OCI-LY7 (cell line): ENCODE results near the gene ZNF688. TPM values are rescaled to one million over a fixed set of nuclear protein-coding genes. Genes with fewer than 3 reads are reported as not detected.

Source experiments
- BruUV-seq: library from RNA; stranded (reverse); fragments of 400-500 nt; replicated peaks from 2 replicates; lab custom pipeline; 2021; lab: Mats Ljungman, UMichigan
- CTCF ChIA-PET: fragments of 300-600 bp; sonication (Branson Sonifier 250); formaldehyde crosslinking; loops from one replicate; lab custom pipeline; 2022; ENCODE audit warnings: antibody characterized with exemption; ENCODE audit not compliant: unreplicated experiment; lab: Charles Lee
- POLR2A ChIA-PET: fragments of 300-600 bp; sonication (Branson Sonifier 250); formaldehyde crosslinking; loops from one replicate; lab custom pipeline; 2022; ENCODE audit warnings: antibody characterized with exemption; lab: Charles Lee
- DNase-seq: peaks from one replicate; pipeline ENCODE4 v3.0.0-alpha.2; 2015; ENCODE audit warnings: low spot score
- H2AFZ ChIP-seq: fragments of 200-600 bp; sonication (generic), shearing (Covaris generic); 2 replicates; pipeline ENCODE4 v1.6.1; 2014; ENCODE audit warnings: mild to moderate bottlenecking, antibody characterized with exemption, low read length, moderate library complexity
- H3K27ac ChIP-seq: fragments of 200-600 bp; sonication (generic); 2 replicates; pipeline ENCODE4 v1.5.1; 2014; ENCODE audit warnings: mixed run types, low read depth, mild to moderate bottlenecking, moderate library complexity, low read length, inconsistent platforms; ENCODE audit not compliant: poor library complexity, severe bottlenecking
- H3K36me3 ChIP-seq: fragments of 200-600 bp; sonication (generic); 2 replicates; pipeline ENCODE4 v1.6.1; 2014; ENCODE audit warnings: mild to moderate bottlenecking, antibody characterized with exemption, low read length, moderate library complexity, mixed read lengths; ENCODE audit not compliant: insufficient read depth
- H3K4me1 ChIP-seq: fragments of 200-600 bp; sonication (generic); 2 replicates; pipeline ENCODE4 v1.5.1; 2014; ENCODE audit warnings: mild to moderate bottlenecking, low read length; ENCODE audit not compliant: insufficient read depth, poor library complexity, severe bottlenecking
- H3K4me2 ChIP-seq: fragments of 200-600 bp; sonication (generic); 2 replicates; pipeline ENCODE4 v1.6.1; 2014; ENCODE audit warnings: mild to moderate bottlenecking, low read length
- H3K4me3 ChIP-seq: fragments of 200-600 bp; sonication (generic); 2 replicates; pipeline ENCODE4 v1.5.1; 2014; ENCODE audit warnings: mild to moderate bottlenecking, low read depth, low read length; ENCODE audit not compliant: poor library complexity, severe bottlenecking
- H3K79me2 ChIP-seq: fragments of 200-600 bp; sonication (generic); 2 replicates; pipeline ENCODE4 v1.6.1; 2016; ENCODE audit warnings: low read depth, mild to moderate bottlenecking, low read length, moderate library complexity, mixed read lengths; ENCODE audit not compliant: insufficient read depth
- H3K9me2 ChIP-seq: fragments of 200-600 bp; sonication (generic); 2 replicates; pipeline ENCODE4 v1.6.1; 2016; ENCODE audit warnings: mild to moderate bottlenecking, low read length, mixed read lengths; ENCODE audit not compliant: insufficient read depth
- H3K9me3 ChIP-seq: fragments of 200-600 bp; sonication (generic); 2 replicates; pipeline ENCODE4 v1.6.1; 2014; ENCODE audit warnings: mild to moderate bottlenecking, mixed run types, low read length, mixed read lengths
- H4K20me1 ChIP-seq: fragments of 200-600 bp; sonication (generic); 2 replicates; pipeline ENCODE4 v1.6.1; 2014; ENCODE audit warnings: mild to moderate bottlenecking, antibody characterized with exemption, low read length, moderate library complexity, mixed read lengths; ENCODE audit not compliant: insufficient read depth
- CTCF ChIP-seq: fragments of 200-600 bp; sonication (generic); conservative IDR thresholded peaks from 2 replicates; pipeline ENCODE4 v1.5.1; 2014; ENCODE audit warnings: mild to moderate bottlenecking, antibody characterized with exemption, low read length, moderate library complexity, mixed read lengths
- EZH2phosphoT487 ChIP-seq: fragments of 200-600 bp; sonication (generic); IDR thresholded peaks from 2 replicates; pipeline ENCODE4 v1.6.1; 2018; ENCODE audit warnings: low read depth, borderline replicate concordance, mild to moderate bottlenecking, mixed run types, antibody characterized with exemption, low read length, moderate library complexity, mixed read lengths
- intact Hi-C: fragments of 100-400 bp; cut with micrococcal nuclease; formaldehyde crosslinking; loops from one replicate; pipeline ENCODE4 v1.10.0; 2022; ENCODE audit not compliant: unreplicated experiment
- total RNA-seq, 2 experiments: library from RNA; depleted of rRNA in 1 of 2; stranded (reverse); fragments of >200 nt in 1 of 2; shearing (Covaris generic) in 1 of 2; gene quantifications; 2 replicates each; pipeline ENCODE4 v1.2.3, GENCODE V29; 2014 to 2022

Gene ZNF688
- total RNA-seq, 2 experiments from 2014 or later = 15.3 to 17.5 TPM

DNA sequence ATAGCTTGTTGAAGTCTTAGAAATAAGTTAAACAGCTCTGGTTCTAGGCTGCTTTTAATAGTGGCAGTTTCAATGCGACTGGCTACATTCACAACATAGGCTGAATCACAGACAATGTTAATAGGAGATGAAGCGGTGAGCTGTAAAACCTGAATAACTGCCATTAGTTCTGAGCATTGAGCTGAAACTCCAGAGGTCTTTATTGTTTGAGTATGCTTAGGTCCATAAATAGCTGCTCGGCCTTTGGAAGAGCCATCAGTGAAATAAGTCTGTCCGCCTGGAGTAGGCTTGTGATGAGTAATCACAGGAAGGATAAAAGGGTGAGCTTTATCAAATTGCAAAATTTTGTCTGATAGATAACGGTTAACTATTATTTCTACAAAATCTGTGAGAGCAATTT is 48.1 kb upstream of the ZNF688 start:
- no peaks in the 10 kb centered on the region for H3K79me2 ChIP-seq
- no peaks in the 10 kb centered on the region for H3K36me3 ChIP-seq
- no peak overlapping the region for H3K4me3 ChIP-seq
- no peak overlapping the region for H3K4me2 ChIP-seq
- no peaks in the 10 kb centered on the region for H4K20me1 ChIP-seq
- H3K9me3 ChIP-seq = peaks cover 7% of the 10 kb centered on the region; the same call in 1 of the 2 replicates
- intact Hi-C loops = no loop called here
- ChIA-PET CTCF (interaction anchor here (1.5 kb wide), 1 partner anchor 10 kb away, joined by 3 read pairs; no protein-coding TSS in a partner anchor), POLR2A (interaction anchor here (0.6 to 1.2 kb wide), 5 partner anchors 13 to 208 kb away, joined by 3 to 6 read pairs (median 3); no protein-coding TSS in a partner anchor)
- no peak overlapping the region for H2AFZ ChIP-seq
- no peaks in the 10 kb centered on the region for H3K9me2 ChIP-seq
- BruUV-seq = no TSS peak
- no peak overlapping the region for H3K27ac ChIP-seq
- H3K4me1 ChIP-seq = peaks cover 9% of the 10 kb centered on the region
- DNase-seq = no peak
- TF ChIP-seq EZH2phosphoT487 (no peak), CTCF (no peak)

GRCh38 chr16:30619202-30619601 is 47.7 kb upstream of the ZNF688 start:
- Histone ChIP-seq H3K79me2 (no peaks in the 10 kb centered on the region), H3K4me2 (no peak overlapping the region), H3K4me3 (no peak overlapping the region), H3K27ac (no peak overlapping the region), H3K9me2 (no peaks in the 10 kb centered on the region), H3K36me3 (no peaks in the 10 kb centered on the region), H3K9me3 (peaks cover 7% of the 10 kb centered on the region; the same call in 1 of the 2 replicates), H2AFZ (no peak overlapping the region), H3K4me1 (peaks cover 11% of the 10 kb centered on the region), H4K20me1 (no peaks in the 10 kb centered on the region)
- no TSS peak for BruUV-seq
- intact Hi-C loops = no loop called here
- no peak for TF ChIP-seq CTCF
- no peak for TF ChIP-seq EZH2phosphoT487
- CTCF ChIA-PET = interaction anchor here (1.5 kb wide), 1 partner anchor 10 kb away, joined by 3 read pairs; no protein-coding TSS in a partner anchor
- POLR2A ChIA-PET = interaction anchor here (0.6 to 1.2 kb wide), 3 partner anchors 17 to 207 kb away, joined by 3 to 4 read pairs (median 3); no protein-coding TSS in a partner anchor
- no peak for DNase-seq

DNA sequence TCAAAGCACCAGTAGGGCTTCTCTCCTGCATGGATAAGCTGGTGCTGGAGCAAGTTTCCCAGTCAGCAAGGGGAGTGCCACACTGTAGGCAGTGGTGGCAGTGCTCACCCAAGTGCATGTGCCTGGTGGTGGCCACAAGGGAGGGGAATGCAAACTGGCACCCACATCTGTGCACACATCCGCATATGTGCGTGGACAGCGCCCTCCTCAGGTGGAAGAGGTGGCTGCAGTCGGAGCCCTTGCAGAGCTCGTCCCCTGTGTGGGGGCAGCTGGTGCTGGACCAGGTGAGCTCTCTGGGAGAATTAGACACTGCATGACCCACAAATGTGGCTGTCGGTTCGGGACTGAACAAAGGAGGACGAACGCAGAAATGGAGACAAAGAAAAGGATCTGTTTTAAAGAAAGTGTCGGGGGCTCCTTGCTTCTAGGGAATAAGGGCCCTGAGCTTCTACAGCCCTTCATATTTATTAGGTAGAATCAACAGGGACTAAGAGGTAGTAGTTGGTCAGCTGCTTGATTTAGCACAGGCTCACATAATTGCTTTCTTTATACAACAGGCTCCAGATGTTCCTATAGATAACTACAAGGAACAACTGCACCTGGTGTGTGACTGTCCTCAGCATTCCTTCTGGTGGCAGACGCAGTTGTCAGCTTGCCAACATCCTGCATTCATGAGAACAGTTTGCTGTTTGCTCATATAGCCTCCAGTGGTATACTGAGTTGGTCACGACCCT is 44.0 kb upstream of the ZNF688 start:
- Histone ChIP-seq H4K20me1 (no peaks in the 10 kb centered on the region), H3K4me2 (no peak overlapping the region), H3K9me3 (no peaks in the 10 kb centered on the region), H3K79me2 (no peaks in the 10 kb centered on the region), H3K4me3 (no peak overlapping the region), H2AFZ (no peak overlapping the region), H3K9me2 (no peaks in the 10 kb centered on the region), H3K36me3 (no peaks in the 10 kb centered on the region), H3K27ac (no peak overlapping the region), H3K4me1 (peaks cover 13% of the 10 kb centered on the region)
- TF ChIP-seq EZH2phosphoT487 = no peak
- TF ChIP-seq CTCF = peak; percentile 84
- ChIA-PET POLR2A (interaction anchor here (0.6 to 1.0 kb wide), 4 partner anchors 13 to 213 kb away, joined by 3 to 4 read pairs (median 3); no protein-coding TSS in a partner anchor), CTCF (interaction anchor here (0.5 to 1.3 kb wide), 3 partner anchors 14 to 57 kb away, joined by 3 to 6 read pairs (median 5); no protein-coding TSS in a partner anchor)
- BruUV-seq = no TSS peak
- intact Hi-C loops = no loop called here
- DNase-seq = peak; percentile 77
